Lung (tissue), 12 donors: ENCODE measurements around the gene NCK1. TPM values are rescaled to one million over a fixed set of nuclear protein-coding genes. Genes with fewer than 3 reads are reported as not detected.

Source experiments
- ATAC-seq: fragments of 200-7000 bp; cut with Tn5 transposase; one replicate; pipeline ENCODE4 v1.9.1; 2020; ENCODE audit warnings: moderate number of reproducible peaks; ENCODE audit not compliant: insufficient read depth, low FRiP score
- DNase-seq, 3 donors: peaks; one replicate each; pipeline ENCODE4 v3.0.0-alpha.2; 2013 to 2017
- H3K27ac ChIP-seq, 2 donors: one replicate each; pipeline ENCODE4 v1.5.1; 2013; ENCODE audit warnings: mild to moderate bottlenecking in 2 of 2, moderate library complexity in 2 of 2, control low read depth in 1 of 2, inconsistent platforms in 1 of 2, low read depth in 1 of 2, low read length in 1 of 2
- H3K27me3 ChIP-seq, 3 donors: one replicate each; pipeline ENCODE4 v1.5.1; 2013; ENCODE audit warnings: low read length in 2 of 3; ENCODE audit not compliant: control insufficient read depth in 3 of 3, insufficient read depth in 3 of 3
- H3K36me3 ChIP-seq, 4 donors: one replicate each; pipeline ENCODE4 v1.5.1; 2013; ENCODE audit warnings: low read length in 4 of 4, mild to moderate bottlenecking in 1 of 4, moderate library complexity in 1 of 4; ENCODE audit not compliant: control insufficient read depth in 4 of 4, insufficient read depth in 4 of 4
- H3K4me1 ChIP-seq, 5 donors: one replicate each; pipeline ENCODE4 v1.5.1; 2013; ENCODE audit warnings: low read length in 5 of 5, mild to moderate bottlenecking in 2 of 5, moderate library complexity in 1 of 5; ENCODE audit not compliant: control insufficient read depth in 5 of 5, insufficient read depth in 5 of 5
- H3K4me3 ChIP-seq: one replicate; pipeline ENCODE4 v1.5.1; 2013; ENCODE audit warnings: mild to moderate bottlenecking, control low read depth, moderate library complexity
- H3K9ac ChIP-seq, 2 donors: one replicate each; pipeline ENCODE4 v1.5.1; 2013; ENCODE audit warnings: low read length in 2 of 2, control low read depth in 1 of 2; ENCODE audit not compliant: insufficient read depth in 1 of 2
- H3K9me3 ChIP-seq, 4 donors: one replicate each; pipeline ENCODE4 v1.5.1; 2013; ENCODE audit warnings: low read length in 3 of 4, mild to moderate bottlenecking in 1 of 4, moderate library complexity in 1 of 4; ENCODE audit not compliant: control insufficient read depth in 4 of 4, insufficient read depth in 3 of 4
- WGBS, 2 donors: extraction: QIAGEN DNeasy Blood & Tissue Kit; methylation state at CpG; one replicate each; pipeline ENCODE4 v1.1.7; 2013; 5-methylcytosine and 5-hydroxymethylcytosine counted together
- polyA plus RNA-seq, 2 donors: library from polyadenylated mRNA; stranded (reverse); fragments of 200-250 nt; gene quantifications; one replicate each; pipeline ENCODE4 v1.2.1, GENCODE V29; 2013
- total RNA-seq, 2 donors: library from RNA; depleted of rRNA in 1 of 2; stranded (reverse); fragments of >200 nt in 1 of 2; gene quantifications; one replicate each; pipeline ENCODE4 v1.2.1, GENCODE V29; 2014 to 2021
- TF ChIP-seq, protein P1 (sequence below): IDR thresholded peaks from 2 replicates; pipeline ENCODE4 v1.5.1; 2012; ENCODE audit warnings: mild to moderate bottlenecking; ENCODE audit errors: control extremely low read depth, extremely low read depth
- donor health status: control.
- donor health status: control.
- donor health status: Bipolar disorder and iron deficiency.
- donor health status: healthy.
- donor health status: DM: yes; HTN: yes; CAD: no.

NCK1 gene
- total and polyA plus RNA-seq, 4 donors = 11.3 to 68.0 (median 30.2) TPM

DNA sequence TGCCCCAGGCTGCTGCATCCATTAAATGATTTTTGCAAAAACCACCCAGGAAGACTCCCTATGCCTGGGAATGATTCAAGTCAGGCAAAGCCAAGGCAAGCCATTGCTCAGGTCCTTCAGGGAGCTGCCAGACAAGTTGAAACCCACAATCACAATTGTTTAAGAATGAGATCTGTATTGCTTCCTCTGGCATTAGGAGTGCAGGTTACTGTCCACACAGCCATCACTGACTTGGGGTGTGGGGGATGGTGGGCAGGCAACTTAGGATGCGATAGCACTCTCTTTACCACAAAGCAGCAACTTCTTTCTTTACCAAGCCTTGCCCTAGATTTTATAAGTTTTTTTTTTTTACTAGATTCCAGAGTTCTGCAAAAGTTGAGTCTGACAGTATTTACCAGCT lies 80.8 kb downstream of the NCK1 start:
- no peaks in the 10 kb centered on the region for H3K9me3 ChIP-seq
- ATAC-seq = no peak
- H3K4me1 ChIP-seq = peaks cover 0 to 5% (median 0%) of the 10 kb centered on the region in 5 donors
- H3K9ac ChIP-seq = no peak overlapping the region
- H3K27me3 ChIP-seq = no peaks in the 10 kb centered on the region
- H3K4me3 ChIP-seq = no peak overlapping the region
- peaks cover 0 to 9% (median 2%) of the 10 kb centered on the region in 4 donors for H3K36me3 ChIP-seq
- WGBS, 2 donors = 44 to 48% methylated on average over 1 of the region's 1 CpG
- H3K27ac ChIP-seq = no peak overlapping the region
- no peak for DNase-seq
- TF ChIP-seq, protein P1, sequence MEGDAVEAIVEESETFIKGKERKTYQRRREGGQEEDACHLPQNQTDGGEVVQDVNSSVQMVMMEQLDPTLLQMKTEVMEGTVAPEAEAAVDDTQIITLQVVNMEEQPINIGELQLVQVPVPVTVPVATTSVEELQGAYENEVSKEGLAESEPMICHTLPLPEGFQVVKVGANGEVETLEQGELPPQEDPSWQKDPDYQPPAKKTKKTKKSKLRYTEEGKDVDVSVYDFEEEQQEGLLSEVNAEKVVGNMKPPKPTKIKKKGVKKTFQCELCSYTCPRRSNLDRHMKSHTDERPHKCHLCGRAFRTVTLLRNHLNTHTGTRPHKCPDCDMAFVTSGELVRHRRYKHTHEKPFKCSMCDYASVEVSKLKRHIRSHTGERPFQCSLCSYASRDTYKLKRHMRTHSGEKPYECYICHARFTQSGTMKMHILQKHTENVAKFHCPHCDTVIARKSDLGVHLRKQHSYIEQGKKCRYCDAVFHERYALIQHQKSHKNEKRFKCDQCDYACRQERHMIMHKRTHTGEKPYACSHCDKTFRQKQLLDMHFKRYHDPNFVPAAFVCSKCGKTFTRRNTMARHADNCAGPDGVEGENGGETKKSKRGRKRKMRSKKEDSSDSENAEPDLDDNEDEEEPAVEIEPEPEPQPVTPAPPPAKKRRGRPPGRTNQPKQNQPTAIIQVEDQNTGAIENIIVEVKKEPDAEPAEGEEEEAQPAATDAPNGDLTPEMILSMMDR = no peak

DNA sequence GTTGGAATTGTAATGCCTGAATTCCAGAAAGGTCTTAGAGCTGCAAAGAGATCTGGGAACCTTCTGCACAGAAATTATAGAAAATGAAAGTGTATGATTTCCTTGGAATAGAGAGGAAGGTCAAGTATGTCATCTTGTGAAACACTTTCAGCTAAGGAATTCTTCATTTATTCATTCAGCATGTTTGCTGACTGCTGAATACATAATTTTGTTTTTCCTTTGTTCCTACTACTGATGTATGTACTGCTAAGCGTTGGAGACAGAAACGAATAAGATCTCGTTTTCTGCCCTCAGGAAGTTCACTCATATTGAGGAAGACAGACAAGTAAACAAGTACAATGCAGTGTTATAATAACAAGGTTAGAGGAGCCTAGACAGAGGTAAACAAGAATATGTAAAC lies 81.4 kb downstream of the NCK1 start:
- TF ChIP-seq, protein P1 = no peak
- Histone ChIP-seq H3K36me3 (peaks cover 0 to 9% (median 4%) of the 10 kb centered on the region in 4 donors), H3K9me3 (no peaks in the 10 kb centered on the region), H3K4me3 (no peak overlapping the region), H3K27ac (no peak overlapping the region), H3K4me1 (peaks cover 0 to 5% (median 0%) of the 10 kb centered on the region in 5 donors), H3K27me3 (no peaks in the 10 kb centered on the region), H3K9ac (no peak overlapping the region)
- ATAC-seq = no peak
- WGBS, 2 donors = 45 to 63% methylated on average over 3 of the region's 3 CpGs
- peak in 1 of 3 donors; percentile 26 for DNase-seq

DNA sequence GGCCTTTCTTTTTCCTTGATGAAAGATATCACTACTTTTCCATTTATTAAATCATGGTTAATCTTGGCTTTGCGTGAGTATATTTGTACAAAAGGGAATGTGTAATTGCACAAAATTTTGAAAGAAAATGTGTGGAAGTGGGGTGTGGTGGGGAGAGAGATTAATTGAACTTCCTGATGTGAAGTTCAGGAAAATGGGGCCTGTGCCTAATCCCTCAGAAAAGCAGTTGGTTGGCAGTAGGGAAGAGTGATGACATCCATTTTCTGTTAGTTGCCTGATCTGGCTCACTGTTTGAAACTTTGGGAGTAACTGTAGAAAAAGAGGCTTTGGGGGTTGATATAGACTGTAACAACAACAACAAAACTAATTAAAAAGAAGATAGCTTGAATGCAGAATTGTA lies 85.0 kb downstream of the NCK1 start:
- H3K4me3 ChIP-seq = no peak overlapping the region
- peaks cover 0 to 9% (median 4%) of the 10 kb centered on the region in 4 donors for H3K36me3 ChIP-seq
- no peaks in the 10 kb centered on the region for H3K9me3 ChIP-seq
- H3K27ac ChIP-seq = no peak overlapping the region
- TF ChIP-seq, protein P1 = no peak
- DNase-seq (no peak), ATAC-seq (no peak)
- no peaks in the 10 kb centered on the region for H3K27me3 ChIP-seq
- peaks cover 0 to 7% (median 0%) of the 10 kb centered on the region in 5 donors for H3K4me1 ChIP-seq
- H3K9ac ChIP-seq = no peak overlapping the region
- 86 to 94% methylated on average over 1 of the region's 1 CpG for WGBS, 2 donors

DNA sequence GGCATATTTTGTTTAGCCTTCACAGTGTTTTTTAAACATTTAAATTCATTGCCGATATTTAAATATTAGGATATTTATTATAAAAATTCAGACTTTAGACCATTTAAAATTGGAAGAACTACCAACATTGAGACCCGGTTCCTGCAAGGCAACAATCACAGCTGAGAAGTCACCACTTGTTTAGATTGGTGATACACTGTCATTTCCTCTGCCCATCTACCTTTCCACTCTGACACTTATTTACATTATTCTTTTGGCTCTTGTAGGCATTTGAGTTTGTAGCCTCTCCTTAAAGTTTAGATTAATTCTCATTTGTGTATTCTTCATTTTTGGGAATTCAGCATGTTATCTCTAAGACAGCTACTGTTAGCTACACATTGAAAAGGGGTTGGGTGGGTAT lies 85.5 kb downstream of the NCK1 start:
- Histone ChIP-seq H3K36me3 (peaks cover 0 to 9% (median 4%) of the 10 kb centered on the region in 4 donors), H3K9me3 (no peaks in the 10 kb centered on the region), H3K4me1 (peaks cover 0 to 7% (median 0%) of the 10 kb centered on the region in 5 donors), H3K9ac (no peak overlapping the region), H3K4me3 (no peak overlapping the region), H3K27me3 (no peaks in the 10 kb centered on the region), H3K27ac (no peak overlapping the region)
- DNase-seq (no peak), ATAC-seq (no peak)
- TF ChIP-seq, protein P1 = no peak
- 41 to 48% methylated on average over 2 of the region's 2 CpGs for WGBS, 2 donors
